Activated CD8-positive, alpha-beta memory T cell treated with anti-CD3 and anti-CD28 coated beads, Interleukin-2, amount 50 U/mL, for 1 hour (primary cell): ENCODE measurements around the gene STK32B.
"Not testable (repeated sequence)": the region's sequence is repeated elsewhere in the genome, so short reads cannot be mapped to it uniquely, and the experiment has no call there.

Experiments
- DNase-seq: peaks from one replicate; pipeline ENCODE4 v3.0.0-alpha.2; 2020; ENCODE audit errors: extremely low read depth

STK32B gene

GRCh38 chr4:5162909-5163508, 111.7 kb downstream of the STK32B start:
- DNase-seq: no peak

- DNase-seq: no peak
Observed at GRCh38 chr4:5164221-5164912, 113.1 kb downstream of the STK32B start.

GRCh38 chr4:5165420-5166369, 114.4 kb downstream of the STK32B start:
- no peak for DNase-seq

- no peak for DNase-seq
Observed at GRCh38 chr4:5166377-5166776, 115.1 kb downstream of the STK32B start.

- DNase-seq: no peak
Observed at GRCh38 chr4:5168891-5169290, 117.6 kb downstream of the STK32B start.

DNA sequence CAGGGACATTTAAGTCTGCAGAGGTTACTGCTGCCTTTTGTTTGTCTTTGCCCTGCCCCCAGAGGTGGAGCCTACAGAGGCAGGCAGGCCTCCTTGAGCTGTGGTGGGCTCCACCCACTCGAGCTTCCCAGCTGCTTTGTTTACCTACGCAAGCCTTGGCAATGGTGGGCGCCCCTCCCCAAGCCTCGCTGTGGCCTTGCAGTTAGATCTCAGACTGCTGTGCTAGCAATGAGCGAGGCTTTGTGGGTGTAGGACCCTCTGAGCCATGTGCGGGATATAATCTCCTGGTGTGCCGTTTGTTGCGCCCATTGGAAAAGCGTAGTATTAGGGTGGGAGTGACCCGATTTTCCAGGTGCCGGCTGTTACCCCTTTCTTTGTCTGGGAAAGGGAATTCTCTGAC, 124.6 kb downstream of the STK32B start:
- DNase-seq: not testable (repeated sequence)

DNA sequence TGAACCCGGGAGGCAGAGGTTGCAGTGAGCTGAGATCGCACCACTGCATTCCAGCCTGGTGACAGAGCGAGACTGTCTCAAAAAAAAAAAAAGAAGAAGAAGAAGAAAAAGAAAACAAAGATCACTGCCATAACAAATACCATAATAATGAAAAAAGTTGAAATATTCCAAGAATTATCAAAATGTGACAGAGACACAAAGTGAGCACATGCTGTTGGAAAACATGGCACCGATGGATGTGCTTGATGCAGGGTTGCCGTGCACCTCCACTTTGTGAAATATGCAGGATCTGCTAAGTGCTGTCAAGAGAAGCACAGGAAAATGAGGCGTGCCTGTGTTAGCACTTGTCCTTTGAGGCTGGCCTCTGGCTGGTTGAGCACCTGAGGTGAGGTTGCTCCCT, 133.3 kb downstream of the STK32B start:
- no peak for DNase-seq

- no peak for DNase-seq
Observed at GRCh38 chr4:5185551-5185950, 134.3 kb downstream of the STK32B start.

DNA sequence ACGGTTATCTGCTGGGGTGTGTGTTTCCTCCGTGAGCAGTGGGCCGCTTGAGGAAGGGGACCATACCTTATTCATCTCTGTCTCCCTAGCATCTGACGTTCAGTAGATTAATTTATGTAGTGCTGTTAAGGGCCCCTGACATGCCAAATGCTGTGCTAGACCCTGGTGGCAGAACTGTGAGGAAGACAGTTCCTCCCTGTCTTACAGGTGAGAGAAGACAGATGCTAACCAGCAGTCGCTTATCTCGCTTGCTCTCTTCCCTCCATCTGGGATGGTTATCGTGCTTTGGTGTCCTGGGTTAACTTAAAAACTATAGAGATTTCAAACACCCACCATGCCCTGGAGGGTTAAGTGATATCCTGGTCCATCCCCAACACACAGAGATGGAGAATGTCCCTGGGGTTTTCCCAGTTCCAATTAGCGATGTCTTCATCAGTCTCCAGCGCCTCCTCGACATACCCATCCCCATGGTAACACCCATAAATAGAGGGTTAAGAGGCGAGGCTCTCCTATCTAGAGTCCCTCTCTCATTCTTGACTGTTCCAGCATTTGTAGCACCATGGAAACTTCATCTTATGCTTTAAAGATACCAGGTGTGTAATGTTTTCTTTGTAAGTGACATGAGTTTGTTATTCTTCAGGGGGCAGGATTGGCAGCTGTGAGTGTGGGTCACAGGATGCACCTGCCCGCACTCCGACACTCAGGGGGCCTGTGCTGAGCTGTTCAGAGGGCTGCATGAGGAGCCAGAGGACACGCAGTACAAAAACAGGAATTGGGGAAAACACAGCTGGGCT, 135.2 kb downstream of the STK32B start:
- DNase-seq: no peak

DNA sequence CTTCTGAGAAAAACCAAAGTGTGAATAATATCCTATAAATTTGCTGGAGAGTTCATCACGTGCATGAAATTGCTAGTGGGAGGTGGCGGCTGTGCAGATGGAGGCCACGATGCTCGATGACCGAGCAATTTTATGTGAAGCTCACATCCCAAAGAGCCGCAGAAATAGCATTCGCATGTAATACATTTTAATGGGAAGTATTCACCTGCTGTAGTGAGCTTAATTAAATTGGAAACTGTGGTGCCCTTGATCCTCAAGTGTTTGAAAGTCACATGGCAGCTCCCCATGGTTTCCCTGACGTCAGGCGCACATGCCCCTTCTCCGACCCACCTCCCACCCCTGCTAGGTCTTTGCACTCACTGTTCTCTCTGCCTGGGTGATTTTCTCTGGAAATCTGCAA, 136.8 kb downstream of the STK32B start:
- DNase-seq: no peak

DNA sequence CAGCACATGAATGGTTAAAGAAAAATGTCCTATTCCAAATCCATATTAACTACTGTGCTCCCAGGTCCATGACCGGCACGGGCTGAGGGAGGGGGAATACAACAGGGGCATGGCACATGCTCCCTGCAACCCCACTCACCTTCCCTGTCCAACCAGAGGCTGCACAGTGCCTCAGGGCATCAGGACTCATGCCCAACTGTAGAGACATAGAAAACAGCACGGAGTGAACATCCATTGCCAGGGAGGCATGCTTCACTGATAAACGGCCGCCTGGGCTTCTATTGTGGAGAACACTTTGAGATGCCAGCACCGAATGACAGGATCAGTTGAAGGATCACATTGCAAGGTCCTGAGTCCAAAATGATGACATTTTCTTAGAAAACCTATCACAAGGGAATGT, 140.6 kb downstream of the STK32B start:
- DNase-seq: no peak

DNA sequence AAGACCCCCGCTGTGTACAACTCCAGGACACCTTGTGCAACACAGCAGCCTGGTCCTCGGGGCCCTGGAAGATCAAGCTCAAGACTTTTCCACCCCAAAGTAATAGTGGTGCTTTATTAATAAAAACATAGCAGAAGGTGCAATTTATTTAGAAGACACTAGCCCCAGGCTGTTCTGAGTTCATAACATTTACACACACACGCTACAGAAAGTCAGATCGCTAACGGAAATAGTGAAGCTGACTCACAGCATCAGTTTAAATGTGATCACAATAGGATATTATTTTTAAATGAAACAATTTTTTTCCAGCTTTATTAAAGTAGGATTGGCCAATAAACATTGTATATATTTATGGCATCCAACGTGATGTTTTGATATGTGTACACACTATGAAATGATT, 141.0 kb downstream of the STK32B start:
- DNase-seq: no peak

GRCh38 chr4:5192678-5193077, 141.4 kb downstream of the STK32B start:
- DNase-seq: no peak

DNA sequence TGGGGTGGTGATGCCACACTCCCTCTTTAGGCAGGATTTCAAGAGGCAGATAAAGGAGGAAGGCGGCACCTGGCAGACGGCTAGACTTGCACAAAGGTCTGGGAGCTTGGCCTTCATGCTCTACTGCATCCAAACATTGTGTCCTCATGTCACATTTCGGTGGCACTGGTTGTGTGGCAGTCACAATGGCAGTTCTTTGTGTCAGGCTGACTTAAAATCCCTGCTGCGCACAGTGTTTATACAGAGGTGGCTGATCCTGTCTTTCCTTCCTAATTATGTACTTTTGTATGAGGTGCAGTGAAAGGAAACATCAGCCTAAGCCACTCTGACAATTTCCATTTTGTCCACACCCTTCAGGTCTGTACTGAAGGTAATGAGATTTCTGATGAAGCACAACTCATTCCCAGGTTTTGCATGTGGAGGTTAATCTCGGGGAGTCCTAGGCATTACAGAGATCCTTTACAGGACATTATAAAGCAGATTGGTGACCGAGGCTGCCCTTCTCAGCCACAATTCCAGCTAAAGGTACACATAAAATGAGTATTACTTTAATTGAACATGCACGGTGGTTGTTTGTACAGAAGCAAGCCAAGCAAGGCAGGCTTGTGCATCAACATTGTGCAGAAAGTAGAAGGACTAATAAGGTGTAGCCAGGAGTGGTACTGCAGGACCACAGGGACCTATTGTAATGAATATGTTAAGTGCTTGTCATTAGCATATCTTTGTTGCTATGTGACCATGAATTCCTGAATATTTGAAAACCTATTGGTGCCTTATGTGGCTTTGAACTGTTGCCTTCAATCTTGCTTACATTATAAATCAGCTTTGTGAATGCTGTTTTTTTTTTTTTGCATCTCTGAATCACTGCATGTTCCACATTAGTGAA, 147.6 kb downstream of the STK32B start:
- DNase-seq: no peak

DNA sequence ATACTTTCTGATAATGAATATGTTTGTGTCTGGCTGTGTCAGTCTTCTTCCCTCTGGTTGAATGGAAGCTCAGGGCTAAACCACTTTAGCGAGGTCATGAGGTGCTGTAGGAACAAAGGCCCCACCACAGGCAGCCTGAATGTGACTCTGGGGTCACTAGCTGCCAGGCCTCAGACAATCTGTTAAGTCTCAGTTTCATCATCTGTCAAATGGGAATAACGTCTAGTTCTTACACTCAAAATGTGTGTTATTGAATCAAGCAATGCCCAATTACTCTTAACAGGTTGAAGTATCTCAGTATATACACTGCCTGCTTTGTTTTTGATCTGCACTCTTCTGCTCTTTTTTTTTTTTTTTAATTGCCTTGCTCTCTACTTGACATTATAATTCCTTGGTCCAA, 148.6 kb downstream of the STK32B start:
- no peak for DNase-seq

DNA sequence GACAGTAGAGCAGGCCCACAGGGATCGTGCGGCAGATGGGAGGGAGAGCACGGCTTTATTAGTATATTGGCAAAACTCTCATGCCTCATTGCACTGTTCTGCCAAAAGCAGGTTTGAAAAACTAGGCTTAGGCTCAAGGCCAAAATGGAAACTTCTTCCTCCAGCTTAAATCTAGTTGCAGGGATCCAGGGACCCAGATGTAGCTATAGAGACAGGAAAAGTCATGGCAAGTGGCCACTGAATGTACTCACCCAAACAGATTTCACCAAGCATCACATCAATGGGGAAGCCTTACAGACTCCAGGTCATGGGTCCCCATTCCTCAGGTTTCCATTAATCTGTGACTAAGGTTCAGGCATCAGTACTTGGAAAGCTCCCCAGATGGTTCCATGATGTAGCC, 149.2 kb downstream of the STK32B start:
- DNase-seq: no peak

- no peak for DNase-seq
Observed at GRCh38 chr4:5203309-5203992, 152.2 kb downstream of the STK32B start.

- DNase-seq: no peak
Observed at GRCh38 chr4:5203993-5204310, 152.7 kb downstream of the STK32B start.

DNA sequence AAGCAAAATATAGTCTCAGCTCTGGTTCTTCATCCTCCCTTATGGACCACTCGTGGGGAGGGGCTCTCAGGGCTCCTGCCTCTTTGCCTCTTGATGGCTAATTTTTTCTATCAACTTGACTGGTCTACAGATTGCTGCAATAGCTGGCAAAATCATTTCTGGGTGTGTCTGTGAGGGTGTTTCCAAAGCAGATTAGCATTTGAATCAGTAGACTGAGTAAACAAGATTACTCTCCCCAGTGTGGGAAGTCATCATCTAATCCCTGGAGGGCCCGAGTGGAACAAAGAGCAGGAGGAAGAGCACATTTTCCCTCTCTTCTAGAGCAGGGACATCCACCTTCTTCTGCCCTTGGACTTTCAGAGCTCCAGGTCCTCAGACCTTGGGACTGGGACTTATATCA, 153.5 kb downstream of the STK32B start:
- DNase-seq: no peak

DNA sequence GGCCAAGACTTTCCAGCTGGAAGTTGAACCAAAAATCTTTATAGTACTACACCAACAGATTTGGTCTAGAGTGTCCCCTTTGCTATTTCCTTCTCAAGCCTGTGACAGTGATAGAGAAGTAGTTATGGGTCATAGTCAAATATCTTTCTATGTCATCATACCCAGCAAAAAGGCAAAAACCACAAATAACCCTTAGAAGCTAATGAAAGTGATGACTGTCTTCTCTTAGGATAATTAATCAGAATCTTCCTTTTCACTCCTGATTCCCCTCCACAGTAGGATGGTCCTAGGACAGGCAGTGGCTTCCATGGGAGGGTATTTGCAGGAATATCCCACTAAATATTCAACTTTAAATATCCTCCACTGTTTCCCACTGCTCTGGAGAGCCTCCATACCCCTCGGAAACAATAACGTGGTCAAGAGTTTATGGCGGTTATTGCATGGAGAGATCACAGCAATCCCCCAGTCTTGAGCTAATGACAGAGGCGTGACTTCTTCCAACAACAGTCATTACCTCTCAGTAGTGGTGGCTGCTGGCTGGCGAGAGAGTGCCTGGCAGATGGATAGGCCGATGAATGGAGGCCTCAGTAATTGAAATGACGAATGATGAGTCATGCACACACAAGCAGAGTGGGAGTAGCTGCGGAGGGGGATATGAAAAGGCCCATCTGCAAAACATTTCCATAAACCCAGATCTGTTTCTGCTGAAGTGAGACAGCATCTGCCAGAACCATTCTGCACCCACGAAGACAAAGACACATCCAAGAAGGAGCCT, 154.9 kb downstream of the STK32B start:
- DNase-seq: no peak
